Panc1 (cell line): ENCODE data around the gene CACTIN. TPM values are rescaled to one million over a fixed set of nuclear protein-coding genes. Genes with fewer than 3 reads are reported as not detected.

Experiments used
- ATAC-seq: fragments of 200-7000 bp; cut with Tn5 transposase; 2 replicates; pipeline ENCODE4 v1.9.1; 2020; ENCODE audit warnings: mild to moderate bottlenecking, moderate library complexity
- BruUV-seq: library from RNA; stranded (reverse); fragments of 400-500 nt; replicated peaks from 2 replicates; lab custom pipeline; 2021; lab: Mats Ljungman, UMichigan
- CTCF ChIA-PET: fragments of 300-600 bp; sonication (Branson Sonifier 250); formaldehyde crosslinking; loops from one replicate; lab custom pipeline; 2022; ENCODE audit warnings: antibody characterized with exemption; lab: Charles Lee
- POLR2A ChIA-PET: fragments of 300-600 bp; sonication (Branson Sonifier 250); formaldehyde crosslinking; loops from one replicate; lab custom pipeline; 2022; ENCODE audit warnings: antibody characterized with exemption; lab: Charles Lee
- DNase-seq: peaks from one replicate; pipeline ENCODE4 v3.0.0-alpha.2; 2010; ENCODE audit warnings: low read depth, low spot score
- H3K27ac ChIP-seq: 2 replicates; pipeline ENCODE4 v1.5.1; 2011; ENCODE audit warnings: mild to moderate bottlenecking, low read length, inconsistent platforms
- H3K27me3 ChIP-seq: fragments of 200-500 bp; sonication (Bioruptor generic); 2 replicates; pipeline ENCODE4 v1.6.0; 2014; ENCODE audit warnings: low read length, inconsistent platforms; ENCODE audit not compliant: control insufficient read depth, insufficient read depth
- H3K36me3 ChIP-seq: fragments of 200-500 bp; sonication (Bioruptor generic); 2 replicates; pipeline ENCODE4 v1.5.1; 2014; ENCODE audit warnings: inconsistent platforms, mild to moderate bottlenecking, low read length, moderate library complexity; ENCODE audit not compliant: control insufficient read depth, insufficient read depth
- H3K4me1 ChIP-seq: 2 replicates; pipeline ENCODE4 v1.5.1; 2011; ENCODE audit warnings: inconsistent platforms, mild to moderate bottlenecking, low read length, moderate library complexity; ENCODE audit not compliant: control insufficient read depth, insufficient read depth
- H3K4me3 ChIP-seq, 2 experiments: 2 replicates each; pipeline ENCODE4 v1.5.1; 2011 to 2012; ENCODE audit warnings: low read depth in 2 of 2, low read length in 2 of 2, mild to moderate bottlenecking in 2 of 2, inconsistent platforms in 1 of 2, moderate library complexity in 1 of 2
- H3K9me3 ChIP-seq: fragments of 200-500 bp; sonication (Bioruptor generic); 2 replicates; pipeline ENCODE4 v1.5.1; 2014; ENCODE audit warnings: low read depth, mild to moderate bottlenecking, inconsistent platforms, low read length, moderate library complexity; ENCODE audit not compliant: control insufficient read depth, insufficient read depth
- CTCF ChIP-seq: fragments of 450-650 bp; IDR thresholded peaks from 2 replicates; pipeline ENCODE4 v1.5.1; 2017; ENCODE audit warnings: mild to moderate bottlenecking
- POLR2AphosphoS5 ChIP-seq: IDR thresholded peaks from 2 replicates; pipeline ENCODE4 v1.6.1; 2012; ENCODE audit warnings: mild to moderate bottlenecking, low read depth, low read length, moderate library complexity
- REST ChIP-seq, 2 experiments: IDR thresholded peaks; 2 replicates each; pipeline ENCODE4 v1.6.1; 2011 to 2012; ENCODE audit warnings: low read depth in 2 of 2, control low read depth in 1 of 2, low read length in 1 of 2, mild to moderate bottlenecking in 1 of 2, moderate library complexity in 1 of 2; ENCODE audit not compliant: insufficient read depth in 1 of 2
- SIN3A ChIP-seq: IDR thresholded peaks from 2 replicates; pipeline ENCODE4 v1.6.1; 2012; ENCODE audit warnings: low read depth, mild to moderate bottlenecking, low read length, moderate library complexity, borderline replicate concordance; ENCODE audit not compliant: insufficient read depth
- TCF7L2 ChIP-seq: IDR thresholded peaks from 2 replicates; pipeline ENCODE4 v1.6.1; 2011; ENCODE audit warnings: mild to moderate bottlenecking, low read depth, low read length, inconsistent platforms
- in situ Hi-C: cut with HindIII; loops from 2 replicates; pipeline ENCODE4 v1.10.0; 2016; ENCODE audit warnings: low sequenced_read_pairs, low pct_unique_long_range_greater_than_20kb
- intact Hi-C: fragments of 100-400 bp; cut with micrococcal nuclease; formaldehyde crosslinking; loops from one replicate; pipeline ENCODE4 v1.10.0; 2022; ENCODE audit not compliant: unreplicated experiment
- total RNA-seq: library from RNA; stranded (reverse); gene quantifications from one replicate; pipeline ENCODE4 v1.2.1, GENCODE V29; 2021; ENCODE audit not compliant: unreplicated experiment

CACTIN gene
- total RNA-seq, 1 experiment from 2014 or later: 25.2 TPM

DNA sequence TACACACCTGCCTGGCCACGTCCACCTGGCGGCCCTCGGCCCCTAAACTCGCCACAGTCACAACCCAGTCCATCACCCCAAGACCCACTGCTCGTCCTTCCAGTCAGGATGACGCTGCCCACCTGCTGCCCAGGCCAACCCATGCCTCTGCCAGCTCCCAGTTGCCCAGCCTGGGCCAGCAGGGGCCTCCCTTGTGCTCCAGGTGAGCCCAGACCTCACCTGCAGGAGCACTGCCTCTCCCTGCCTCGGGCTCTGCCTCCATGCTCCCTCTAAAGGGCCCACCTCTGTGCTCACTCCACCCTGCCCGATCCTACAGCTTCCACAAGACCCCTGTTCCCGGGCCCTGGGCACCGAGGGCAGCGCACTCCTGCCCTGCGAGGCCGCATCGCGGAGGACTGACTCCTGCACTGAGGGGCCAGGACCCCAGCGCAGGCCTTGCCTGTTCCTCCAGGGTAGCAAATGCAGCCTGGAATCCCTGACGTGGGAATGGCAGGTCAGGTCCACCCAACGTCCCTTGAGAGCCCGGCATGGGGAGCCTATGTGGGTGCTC is 8.0 kb upstream of the CACTIN start:
- no peak for ATAC-seq
- in situ Hi-C loops: no loop called here

GRCh38 chr19:3633559-3633988 is 7.0 kb upstream of the CACTIN start:
- in situ Hi-C loops (no loop called here), intact Hi-C loops (no loop called here)
- Histone ChIP-seq H3K4me1 (no peaks in the 10 kb centered on the region), H3K27ac (no peak overlapping the region), H3K27me3 (no peaks in the 10 kb centered on the region), H3K4me3 (no peak overlapping the region), H3K9me3 (no peaks in the 10 kb centered on the region), H3K36me3 (no peaks in the 10 kb centered on the region)
- ATAC-seq (no peak), DNase-seq (no peak)
- no TSS peak for BruUV-seq
- POLR2A ChIA-PET: no interaction called here
- CTCF ChIA-PET: no interaction called here
- TF ChIP-seq SIN3A (no peak), REST (IDR thresholded peaks at IDR 0.05; ENCODE audit: insufficient read depth in 1 of 2, low read depth in 2 of 2, low read length in 1 of 2) (no peak), TCF7L2 (no peak), CTCF (no peak), POLR2AphosphoS5 (no peak)

More for the DNA sequence above, 8.0 kb upstream of the CACTIN start:
- Histone ChIP-seq H3K27me3 (no peaks in the 10 kb centered on the region), H3K27ac (no peak overlapping the region), H3K4me1 (no peaks in the 10 kb centered on the region), H3K36me3 (no peaks in the 10 kb centered on the region), H3K4me3 (no peak overlapping the region), H3K9me3 (no peaks in the 10 kb centered on the region)
- DNase-seq: no peak
- POLR2A ChIA-PET: no interaction called here
- TF ChIP-seq CTCF: no peak
- no peak for TF ChIP-seq TCF7L2
- TF ChIP-seq REST (IDR thresholded peaks at IDR 0.05; ENCODE audit: insufficient read depth in 1 of 2, low read depth in 2 of 2, low read length in 1 of 2): no peak
- no peak for TF ChIP-seq POLR2AphosphoS5
- CTCF ChIA-PET: no interaction called here
- intact Hi-C loops: no loop called here
- no TSS peak for BruUV-seq
